KOPT-K1 (cell line): ENCODE results near the gene TAOK2.
A peak's percentile ranks its signal among the peaks of the same experiment; 100 is the strongest.

Source experiments
- H3K27ac ChIP-seq: fragments of 200-600 bp; sonication (generic); 2 replicates; pipeline ENCODE4 v1.5.1; 2016; ENCODE audit warnings: antibody characterized with exemption, mild to moderate bottlenecking, low read depth, low read length; ENCODE audit not compliant: poor library complexity, severe bottlenecking
- H3K36me3 ChIP-seq: fragments of 200-600 bp; sonication (generic); 2 replicates; pipeline ENCODE4 v1.5.1; 2017; ENCODE audit warnings: antibody characterized with exemption, mild to moderate bottlenecking, low read length, moderate library complexity; ENCODE audit not compliant: insufficient read depth
- H3K9me3 ChIP-seq: fragments of 200-600 bp; sonication (generic); 2 replicates; pipeline ENCODE4 v1.5.1; 2017; ENCODE audit warnings: antibody characterized with exemption, low read length, mild to moderate bottlenecking; ENCODE audit not compliant: insufficient read depth, poor library complexity, severe bottlenecking

The TAOK2 gene

GRCh38 chr16:30000735-30001631 lies 27.3 kb downstream of the TAOK2 start:
- Histone ChIP-seq H3K9me3 (no peaks in the 10 kb centered on the region), H3K27ac (no peak overlapping the region), H3K36me3 (peaks cover 72% of the 10 kb centered on the region; the same call in 1 of the 2 replicates)

- Histone ChIP-seq H3K36me3 (peaks cover 72% of the 10 kb centered on the region; the same call in 1 of the 2 replicates), H3K27ac (no peak overlapping the region), H3K9me3 (no peaks in the 10 kb centered on the region)
Observed at GRCh38 chr16:30002614-30003346, 29.1 kb downstream of the TAOK2 start.

- peaks cover 63% of the 10 kb centered on the region; the same call in 1 of the 2 replicates for H3K36me3 ChIP-seq
- no peaks in the 10 kb centered on the region for H3K9me3 ChIP-seq
- H3K27ac ChIP-seq: peak overlapping the region; percentile 52
Observed at GRCh38 chr16:30003670-30004423, 30.2 kb downstream of the TAOK2 start.

DNA sequence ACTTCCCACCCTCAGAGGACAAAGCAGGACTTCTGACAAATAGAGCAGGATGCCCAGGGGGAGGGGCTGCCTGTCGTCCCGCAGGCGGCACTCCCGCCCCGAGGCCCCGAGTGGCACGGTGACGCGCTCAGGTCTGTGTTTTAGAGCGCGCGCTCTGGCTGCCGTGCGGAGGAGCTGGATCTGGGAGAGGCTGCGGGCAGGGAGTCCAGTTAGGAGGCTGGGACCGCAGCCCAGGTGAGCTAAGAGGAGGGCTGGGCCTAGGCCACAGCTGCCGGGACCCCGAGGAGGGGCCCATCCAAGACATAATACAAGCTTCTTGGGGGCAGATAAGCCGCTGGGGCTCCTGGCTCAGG lies 30.7 kb downstream of the TAOK2 start:
- Histone ChIP-seq H3K36me3 (peaks cover 59% of the 10 kb centered on the region; the same call in 1 of the 2 replicates), H3K9me3 (no peaks in the 10 kb centered on the region), H3K27ac (peak overlapping the region; percentile 52)

DNA sequence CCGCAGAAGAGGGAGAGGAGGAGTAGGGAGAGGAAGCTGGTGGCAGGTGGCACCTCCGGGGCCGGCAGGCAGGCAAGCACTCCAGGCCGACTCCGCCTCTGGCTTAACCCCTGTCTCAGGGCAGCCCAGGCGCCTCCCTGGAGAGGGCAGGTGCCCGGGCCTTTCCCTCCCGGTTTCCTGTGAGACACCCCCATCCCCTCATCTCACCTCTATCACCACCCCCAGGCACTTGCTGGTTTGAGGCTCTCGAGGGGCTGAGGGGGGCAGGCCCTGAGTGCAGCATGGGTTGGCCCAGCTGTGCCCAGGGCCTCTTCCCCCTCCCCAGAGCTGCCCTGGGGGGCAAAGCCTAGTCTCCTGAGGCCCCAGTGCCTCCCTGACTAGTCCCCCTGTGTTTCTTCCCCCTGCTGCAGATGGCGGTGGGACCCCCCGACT lies 31.2 kb downstream of the TAOK2 start:
- Histone ChIP-seq H3K9me3 (no peaks in the 10 kb centered on the region), H3K36me3 (peaks cover 54% of the 10 kb centered on the region; the same call in 1 of the 2 replicates), H3K27ac (peak overlapping the region; percentile 52)

DNA sequence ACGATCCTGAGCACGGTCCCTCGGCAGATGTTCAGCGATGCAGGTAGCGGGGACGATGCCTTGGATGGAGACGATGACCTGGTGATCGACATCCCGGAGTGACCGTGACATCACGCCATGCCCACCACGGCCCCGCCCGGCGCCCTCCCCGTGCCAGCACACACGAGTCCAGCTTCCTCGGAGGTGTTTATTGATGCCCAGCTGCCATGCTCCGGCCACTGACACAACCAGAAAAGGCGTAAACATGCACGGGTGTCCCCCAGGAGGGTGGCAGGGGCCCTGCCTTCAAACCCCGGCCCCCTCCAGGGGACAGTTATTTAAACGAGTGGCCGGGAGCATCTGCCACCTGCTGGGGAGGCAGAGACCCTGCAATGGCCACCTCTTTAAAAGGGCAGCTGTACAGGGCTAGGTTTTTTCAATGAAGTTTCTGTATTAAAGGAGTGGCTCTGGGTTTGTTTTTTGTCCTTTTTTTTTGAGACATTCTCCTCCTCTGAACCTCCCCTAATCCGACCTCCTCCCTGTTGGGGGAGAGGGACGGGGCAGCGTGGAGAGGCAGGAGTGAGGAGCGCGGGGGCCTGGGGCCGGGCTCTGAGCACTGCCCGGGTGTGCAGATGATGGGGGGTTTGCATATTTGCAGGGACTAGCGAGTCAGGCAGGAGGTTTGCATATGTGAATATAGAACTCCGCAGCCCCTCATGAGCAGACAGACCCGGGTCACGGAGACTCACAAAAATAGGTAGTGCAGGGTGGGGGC lies 31.9 kb downstream of the TAOK2 start:
- H3K36me3 ChIP-seq: peaks cover 47% of the 10 kb centered on the region; the same call in 1 of the 2 replicates
- peak overlapping the region; percentile 52 for H3K27ac ChIP-seq
- H3K9me3 ChIP-seq: no peaks in the 10 kb centered on the region

DNA sequence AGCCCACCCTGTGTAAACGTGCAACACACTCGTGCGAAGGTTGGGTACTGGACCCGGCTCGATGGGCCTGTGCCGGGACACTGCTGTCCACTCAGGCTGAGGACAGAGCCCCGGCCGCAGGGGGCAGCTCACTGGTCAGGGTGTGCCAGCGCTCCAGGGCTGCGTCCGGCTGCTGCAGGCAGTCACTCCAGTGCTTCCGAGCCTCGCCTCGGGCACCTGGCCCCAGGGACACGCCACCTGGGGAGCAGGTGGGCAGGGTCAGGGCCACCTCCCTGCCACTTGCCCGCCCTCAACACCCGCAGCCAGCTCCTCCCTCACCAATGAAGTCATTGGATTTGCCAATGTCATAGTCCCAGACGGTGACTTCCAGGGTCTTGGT lies 32.4 kb downstream of the TAOK2 start:
- Histone ChIP-seq H3K9me3 (no peaks in the 10 kb centered on the region), H3K36me3 (peaks cover 42% of the 10 kb centered on the region; the same call in 1 of the 2 replicates), H3K27ac (no peak overlapping the region)

GRCh38 chr16:30006659-30007377 lies 33.1 kb downstream of the TAOK2 start:
- Histone ChIP-seq H3K36me3 (peaks cover 34% of the 10 kb centered on the region; the same call in 1 of the 2 replicates), H3K27ac (no peak overlapping the region), H3K9me3 (no peaks in the 10 kb centered on the region)

DNA sequence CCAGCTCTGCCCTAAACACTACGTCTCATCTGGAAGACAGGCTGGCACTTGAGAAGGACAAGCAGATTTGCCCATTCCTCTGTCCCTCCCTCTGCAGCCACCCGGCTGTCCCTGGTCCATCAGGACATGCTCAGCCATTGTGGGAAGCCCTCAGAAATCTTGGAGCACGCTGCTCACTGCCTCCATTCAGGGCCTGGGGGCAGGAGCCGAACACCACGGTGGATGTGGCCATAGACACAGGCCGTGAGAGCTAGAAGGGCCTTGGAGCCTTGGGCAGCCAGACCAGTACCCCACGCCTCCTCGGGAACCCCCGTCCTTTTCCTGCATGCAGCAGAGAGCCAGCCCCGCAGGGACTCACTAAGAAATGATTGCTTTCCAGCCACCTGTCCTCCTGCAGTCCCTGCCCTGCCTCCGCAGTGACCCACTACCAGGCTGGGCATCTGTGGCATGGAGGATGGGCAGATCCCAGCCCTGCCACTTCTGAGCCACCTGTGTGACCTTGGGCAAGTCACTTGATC lies 33.8 kb downstream of the TAOK2 start:
- Histone ChIP-seq H3K36me3 (peaks cover 28% of the 10 kb centered on the region; the same call in 1 of the 2 replicates), H3K27ac (no peak overlapping the region), H3K9me3 (no peaks in the 10 kb centered on the region)

GRCh38 chr16:30009085-30009862 lies 35.6 kb downstream of the TAOK2 start:
- Histone ChIP-seq H3K27ac (no peak overlapping the region), H3K36me3 (0 out of 2 replicates have a peak, but pooled peaks cover 11% of the 10 kb centered on the region), H3K9me3 (no peaks in the 10 kb centered on the region)

DNA sequence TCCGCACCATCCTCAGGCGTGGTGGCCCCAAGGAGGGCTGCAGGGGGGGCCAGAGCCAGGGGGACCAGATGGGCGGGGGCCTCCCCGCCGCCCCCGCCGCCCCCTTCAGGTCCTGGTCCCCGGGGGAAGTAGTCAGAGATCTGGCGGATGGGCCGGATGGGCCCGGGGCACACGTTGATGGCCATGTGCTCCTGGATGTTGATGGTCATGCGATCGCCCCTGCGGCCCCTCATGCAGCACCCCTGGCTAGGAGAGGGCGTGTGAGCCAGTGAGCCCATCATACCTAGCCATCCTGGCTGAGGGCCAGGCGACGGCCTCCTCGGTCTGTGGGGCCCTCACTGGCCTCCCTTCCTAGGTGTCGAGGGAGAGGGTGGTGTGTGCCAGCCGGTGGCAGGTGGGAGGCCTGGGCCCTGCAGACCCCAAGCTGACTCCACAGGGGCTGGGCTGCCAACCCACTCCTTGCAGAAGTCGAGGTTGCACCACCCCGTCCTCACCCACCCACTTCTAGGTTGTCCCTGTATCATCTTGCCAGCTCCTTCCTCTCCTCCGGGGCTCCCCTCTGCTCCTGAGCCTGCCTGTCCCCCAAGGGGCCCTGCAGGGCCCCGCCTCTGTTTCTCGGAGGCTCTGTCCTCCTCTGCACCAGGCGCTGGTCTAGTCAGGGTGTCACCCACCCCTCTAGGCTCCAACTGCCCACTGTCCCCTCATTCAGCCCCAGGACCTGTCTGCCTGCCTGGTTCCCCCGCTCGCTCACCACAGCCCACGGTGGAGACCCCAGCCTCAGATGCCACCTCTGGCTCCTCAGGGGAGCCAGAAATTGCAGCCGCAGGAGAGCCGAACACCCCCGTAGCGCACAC lies 36.5 kb downstream of the TAOK2 start:
- H3K27ac ChIP-seq: peak overlapping the region; percentile 38
- H3K36me3 ChIP-seq: 0 out of 2 replicates have a peak, but pooled peaks cover 11% of the 10 kb centered on the region
- H3K9me3 ChIP-seq: no peaks in the 10 kb centered on the region
